NCI-H446 (cell line): ENCODE results near the gene TAS2R50.
A peak's percentile ranks its signal among the peaks of the same experiment; 100 is the strongest.
"Not testable (repeated sequence)": the region's sequence is repeated elsewhere in the genome, so short reads cannot be mapped to it uniquely, and the experiment has no call there.

Source experiments
- DNase-seq, 2 experiments: peaks; one replicate each; lab custom pipeline; 2025; lab: John Stamatoyannopoulos, UW

The TAS2R50 gene

GRCh38 chr12:10986812-10987211 is at the start of gene TAS2R50:
Gene TAS2R50 (minus strand): TSS chr12:10986912. CDS start chr12:10986860, 52 bp downstream.
- DNase-seq = no peak

GRCh38 chr12:11033959-11034358 is 47.2 kb upstream of the TAS2R50 start:
- not testable (repeated sequence) for DNase-seq

- no peak for DNase-seq
Observed at GRCh38 chr12:11031307-11031706, 44.6 kb upstream of the TAS2R50 start, which contains the start of gene TAS2R31. Gene TAS2R31 (minus strand): TSS chr12:11031407. CDS start chr12:11031335, 72 bp downstream.

GRCh38 chr12:11026118-11026517 is 39.4 kb upstream of the TAS2R50 start:
- DNase-seq = no peak

- DNase-seq = no peak
Observed at GRCh38 chr12:11023387-11023786, 36.7 kb upstream of the TAS2R50 start.

- DNase-seq = no peak
Observed at GRCh38 chr12:11022520-11022919, 35.8 kb upstream of the TAS2R50 start, which contains the start of gene TAS2R19. Gene TAS2R19 (minus strand): TSS chr12:11022620. CDS start chr12:11022571, 49 bp downstream.

GRCh38 chr12:11016937-11017336 is 30.2 kb upstream of the TAS2R50 start:
- DNase-seq = no peak

GRCh38 chr12:11015775-11016430 is 29.2 kb upstream of the TAS2R50 start:
- no peak for DNase-seq

- no peak for DNase-seq
Observed at GRCh38 chr12:11014234-11014633, 27.5 kb upstream of the TAS2R50 start.

- DNase-seq = no peak
Observed at GRCh38 chr12:11007608-11008007, 20.9 kb upstream of the TAS2R50 start.

- no peak for DNase-seq
Observed at GRCh38 chr12:10998204-10998603, 11.5 kb upstream of the TAS2R50 start, which contains the start of gene TAS2R20. Gene TAS2R20 (minus strand): TSS chr12:10998304. CDS start chr12:10997875, 429 bp downstream.

GRCh38 chr12:10994307-10994706 is 7.6 kb upstream of the TAS2R50 start:
- DNase-seq = no peak

GRCh38 chr12:10989107-10989506 is 2.4 kb upstream of the TAS2R50 start:
- no peak for DNase-seq

GRCh38 chr12:10982244-10982643 is 4.5 kb downstream of the TAS2R50 start:
- no peak for DNase-seq

GRCh38 chr12:10974965-10975364 is 11.7 kb downstream of the TAS2R50 start:
- DNase-seq = no peak

- DNase-seq = no peak
Observed at GRCh38 chr12:10968765-10969456, 17.8 kb downstream of the TAS2R50 start.

- DNase-seq = no peak
Observed at GRCh38 chr12:10967409-10967808, 19.3 kb downstream of the TAS2R50 start.

GRCh38 chr12:10966314-10966713 is 20.4 kb downstream of the TAS2R50 start:
- DNase-seq = no peak

- DNase-seq = no peak
Observed at GRCh38 chr12:10965476-10965875, 21.2 kb downstream of the TAS2R50 start.

- no peak for DNase-seq
Observed at GRCh38 chr12:10960211-10960610, 26.5 kb downstream of the TAS2R50 start.

GRCh38 chr12:10959804-10960203 is 26.9 kb downstream of the TAS2R50 start:
- DNase-seq = peak in 1 of 2 experiments; percentile 11

GRCh38 chr12:10957741-10958140 is 29.0 kb downstream of the TAS2R50 start:
- DNase-seq = no peak

- no peak for DNase-seq
Observed at GRCh38 chr12:10956085-10956484, 30.6 kb downstream of the TAS2R50 start.
